HAP-1 (cell line): ENCODE measurements around the gene CDRT4.
A peak's percentile ranks its signal among the peaks of the same experiment; 100 is the strongest.
"Not testable (repeated sequence)": the region's sequence is repeated elsewhere in the genome, so short reads cannot be mapped to it uniquely, and the experiment has no call there.

Source experiments
- DNase-seq, 2 experiments: peaks; one replicate each; pipeline ENCODE4 v3.0.0-alpha.2; 2016 to 2020; ENCODE audit warnings: low spot score in 2 of 2
- H3K27me3 ChIP-seq: fragments of 250-450 bp; sonication (Bioruptor Pico); 2 replicates; pipeline ENCODE4 v1.5.1; 2020; ENCODE audit warnings: low read depth, mild to moderate bottlenecking, moderate library complexity
- H3K36me3 ChIP-seq: fragments of 250-450 bp; sonication (Bioruptor Pico); replicated peaks from 2 replicates; pipeline ENCODE4 v1.5.1; 2020; ENCODE audit warnings: mild to moderate bottlenecking
- H3K4me1 ChIP-seq: fragments of 250-450 bp; sonication (Bioruptor Pico); 2 replicates; pipeline ENCODE4 v1.5.1; 2020; ENCODE audit warnings: mild to moderate bottlenecking
- H3K4me3 ChIP-seq: fragments of 250-450 bp; sonication (Bioruptor Pico); 2 replicates; pipeline ENCODE4 v1.5.1; 2020; ENCODE audit warnings: mild to moderate bottlenecking, moderate library complexity
- H3K9me3 ChIP-seq: fragments of 250-450 bp; sonication (Bioruptor Pico); 2 replicates; pipeline ENCODE4 v1.5.1; 2020; ENCODE audit warnings: mild to moderate bottlenecking, moderate library complexity
- in situ Hi-C: fragments of 300-500 bp; cut with MboI; formaldehyde crosslinking; loops from 3 replicates; pipeline ENCODE4 v1.14.3; 2020; ENCODE audit warnings: low sequenced_read_pairs, inconsistent platforms, mixed read lengths

CDRT4 gene

DNA sequence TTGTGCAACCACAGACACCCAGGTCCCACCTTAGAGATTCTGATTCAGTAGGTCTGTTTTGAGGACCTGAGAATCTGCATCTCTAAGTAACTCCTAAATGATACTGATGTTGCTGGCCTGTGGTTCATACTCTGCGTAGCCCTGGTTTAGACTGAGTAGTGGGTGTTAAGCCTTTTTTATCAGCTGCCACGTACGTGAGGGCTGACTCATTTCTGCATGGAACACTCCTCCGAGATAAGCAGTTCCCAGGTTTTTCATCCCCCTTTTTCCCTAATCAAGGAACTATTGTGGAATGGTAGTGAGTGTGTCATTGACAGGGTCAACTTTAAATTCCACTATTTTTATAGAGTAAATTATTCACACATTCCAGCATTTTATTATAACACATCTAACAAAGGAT, 26.1 kb downstream of the CDRT4 start:
- H3K4me3 ChIP-seq, result no peak overlapping the region
- H3K36me3 ChIP-seq, result no peaks in the 10 kb centered on the region; the same call in 1 of the 2 replicates
- H3K4me1 ChIP-seq, result no peaks in the 10 kb centered on the region
- DNase-seq, result no peak
- no peaks in the 10 kb centered on the region for H3K27me3 ChIP-seq
- H3K9me3 ChIP-seq, result no peaks in the 10 kb centered on the region
- in situ Hi-C loops, result no loop called here

DNA sequence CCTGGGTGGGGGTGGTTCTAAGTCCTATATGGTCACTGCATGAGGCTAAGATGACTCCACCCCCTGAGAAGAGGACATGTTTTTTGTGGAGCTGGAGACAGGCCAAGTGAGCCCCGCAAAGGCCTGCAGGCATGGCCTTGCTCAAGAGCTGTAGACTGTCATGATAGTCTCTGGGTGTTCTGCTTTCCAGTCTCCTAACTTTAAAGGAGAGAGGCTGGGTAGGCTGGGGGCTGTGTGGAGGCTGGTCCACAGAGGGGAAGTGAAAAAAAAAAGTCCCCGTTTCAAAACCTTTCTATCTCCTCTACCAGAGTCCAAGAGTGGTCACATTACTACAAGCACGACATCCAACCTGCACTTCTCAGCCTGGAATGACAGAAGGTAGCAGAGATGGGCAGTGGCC, 27.1 kb downstream of the CDRT4 start:
- H3K9me3 ChIP-seq, result no peaks in the 10 kb centered on the region
- no peak for DNase-seq
- in situ Hi-C loops, result no loop called here
- H3K4me1 ChIP-seq, result no peaks in the 10 kb centered on the region
- no peak overlapping the region for H3K4me3 ChIP-seq
- no peaks in the 10 kb centered on the region for H3K27me3 ChIP-seq
- H3K36me3 ChIP-seq, result no peaks in the 10 kb centered on the region; the same call in 1 of the 2 replicates

DNA sequence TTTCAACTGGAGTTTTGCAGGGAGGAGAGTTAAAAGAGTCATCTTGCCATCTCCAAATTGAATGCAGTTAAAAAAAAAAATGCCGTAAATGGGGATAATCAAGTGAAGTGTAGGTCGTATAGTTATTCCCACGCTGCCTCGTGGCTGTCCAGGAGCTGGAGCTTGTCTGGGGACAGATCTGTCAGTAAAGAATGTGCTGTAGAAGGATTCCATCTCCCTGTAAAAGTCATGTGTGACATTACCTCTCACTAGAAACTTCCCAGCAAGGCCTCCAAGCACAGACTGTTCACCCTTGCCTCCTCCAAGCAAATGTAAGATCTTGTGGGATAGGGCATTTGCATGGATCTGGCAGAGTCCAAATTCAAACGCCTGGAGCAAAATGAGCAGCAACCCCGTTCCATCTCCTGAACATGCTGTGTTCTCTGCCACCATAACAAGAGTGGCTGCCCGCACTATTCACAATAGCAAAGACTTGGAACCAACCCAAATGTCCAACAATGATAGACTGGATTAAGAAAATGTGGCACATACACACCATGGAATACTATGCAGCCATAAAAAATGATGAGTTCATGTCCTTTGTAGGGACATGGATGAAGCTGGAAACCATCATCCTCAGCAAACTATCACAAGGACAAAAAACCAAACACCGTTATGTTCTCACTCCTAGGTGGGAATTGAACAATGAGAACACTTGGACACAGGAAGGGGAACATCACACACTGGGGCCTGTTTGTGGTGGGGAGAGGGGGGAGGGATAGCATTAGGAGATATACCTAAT, 28.0 kb downstream of the CDRT4 start:
- H3K4me1 ChIP-seq, in situ Hi-C loops, H3K4me3 ChIP-seq, H3K27me3 ChIP-seq, DNase-seq, H3K9me3 ChIP-seq, H3K36me3 ChIP-seq: not testable (repeated sequence)

DNA sequence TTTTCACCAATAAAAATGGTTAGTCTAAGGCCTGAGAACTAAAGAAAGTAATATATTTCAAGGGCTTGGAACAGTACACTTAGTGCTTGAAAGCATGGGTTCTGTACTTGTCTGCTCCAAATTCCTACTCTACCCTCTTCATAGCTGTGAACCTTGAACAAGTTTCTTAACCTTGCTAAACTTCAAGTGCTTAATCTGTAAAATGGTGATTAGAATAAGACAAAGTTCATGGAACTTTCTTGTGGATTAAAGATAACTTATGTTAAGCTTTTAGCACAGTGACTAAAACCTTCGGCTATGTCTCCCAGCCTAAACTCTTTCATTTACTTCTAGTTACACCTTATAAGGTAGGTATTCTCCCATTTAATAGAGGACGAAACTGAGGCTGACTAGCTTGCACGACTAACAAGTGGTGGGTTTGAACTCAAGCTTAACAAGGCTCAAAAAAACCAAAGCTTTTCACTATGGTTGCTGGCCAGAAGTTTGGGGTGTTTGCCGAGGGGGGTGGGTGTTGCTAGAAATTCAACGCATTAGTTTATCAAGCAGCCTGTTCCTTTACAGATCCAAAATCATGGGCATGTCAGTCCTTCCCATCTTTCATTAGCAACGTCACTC, 28.8 kb downstream of the CDRT4 start:
- no peaks in the 10 kb centered on the region for H3K4me1 ChIP-seq
- no peaks in the 10 kb centered on the region; the same call in 1 of the 2 replicates for H3K36me3 ChIP-seq
- DNase-seq, result no peak
- H3K9me3 ChIP-seq, result no peaks in the 10 kb centered on the region
- in situ Hi-C loops, result no loop called here
- H3K27me3 ChIP-seq, result no peaks in the 10 kb centered on the region
- no peak overlapping the region for H3K4me3 ChIP-seq

DNA sequence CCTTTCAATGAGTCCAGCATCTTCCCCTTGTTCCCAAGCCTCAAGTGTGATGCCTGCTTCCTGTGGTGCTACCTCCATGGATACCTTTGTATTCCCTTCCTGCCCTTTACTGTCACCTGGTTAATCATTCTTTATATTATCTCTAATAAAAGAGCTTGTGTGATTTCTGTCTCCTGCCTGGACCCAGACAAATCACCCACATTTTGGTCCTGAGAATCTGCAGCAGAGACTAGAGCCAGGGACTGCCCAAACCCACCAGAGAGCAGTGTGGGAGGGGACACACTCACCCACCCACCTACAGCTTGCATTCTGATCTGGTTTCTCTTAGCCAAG, 30.2 kb downstream of the CDRT4 start:
- Histone ChIP-seq H3K4me3 (no peak overlapping the region), H3K27me3 (no peaks in the 10 kb centered on the region), H3K36me3 (no peaks in the 10 kb centered on the region; the same call in 1 of the 2 replicates), H3K4me1 (no peaks in the 10 kb centered on the region), H3K9me3 (no peaks in the 10 kb centered on the region)
- in situ Hi-C loops, result no loop called here
- DNase-seq, result no peak

DNA sequence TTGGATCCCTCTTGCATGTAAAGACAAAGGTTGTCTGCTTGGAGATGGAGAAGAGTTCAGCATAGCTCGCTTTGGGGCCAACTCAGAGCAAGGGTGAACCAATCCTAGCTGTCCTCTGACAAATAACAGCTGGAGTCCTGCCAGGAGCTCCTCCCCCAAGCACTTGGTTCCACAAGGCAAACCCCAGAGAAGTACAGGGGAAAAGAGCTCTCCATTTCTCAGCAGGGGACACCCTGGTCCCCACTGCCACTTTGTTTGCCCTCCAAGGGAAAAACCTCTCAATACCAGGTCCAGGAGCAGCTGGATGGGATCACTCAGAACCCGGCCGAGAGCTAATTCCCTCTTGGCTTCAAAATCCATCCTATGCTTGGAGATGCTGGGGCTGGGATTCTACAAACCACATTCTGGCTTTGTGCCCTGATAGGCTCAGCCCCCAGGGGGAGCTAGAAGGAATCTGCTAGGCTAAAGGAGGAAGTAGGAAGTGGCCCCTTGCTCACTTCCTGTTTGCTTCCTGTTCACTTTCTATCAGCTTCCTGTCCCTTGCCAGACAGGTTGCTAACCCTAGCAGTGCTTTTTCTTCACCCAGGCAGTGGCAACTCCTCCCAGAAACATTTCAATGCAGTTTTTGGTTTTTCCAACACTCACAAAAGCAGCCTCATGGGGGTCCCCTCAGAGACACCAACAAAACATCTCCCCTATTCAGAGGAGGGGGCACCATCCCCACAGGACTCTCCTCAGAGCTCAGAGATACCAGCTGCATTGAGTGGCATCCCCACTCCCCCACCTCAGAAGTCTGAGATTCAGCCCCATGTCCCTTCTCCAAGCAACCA, 30.7 kb downstream of the CDRT4 start:
- Histone ChIP-seq H3K4me1 (no peaks in the 10 kb centered on the region), H3K9me3 (no peaks in the 10 kb centered on the region), H3K36me3 (no peaks in the 10 kb centered on the region; the same call in 1 of the 2 replicates), H3K4me3 (no peak overlapping the region), H3K27me3 (no peaks in the 10 kb centered on the region)
- in situ Hi-C loops, result no loop called here
- peak in 1 of 2 experiments; percentile 48 for DNase-seq

DNA sequence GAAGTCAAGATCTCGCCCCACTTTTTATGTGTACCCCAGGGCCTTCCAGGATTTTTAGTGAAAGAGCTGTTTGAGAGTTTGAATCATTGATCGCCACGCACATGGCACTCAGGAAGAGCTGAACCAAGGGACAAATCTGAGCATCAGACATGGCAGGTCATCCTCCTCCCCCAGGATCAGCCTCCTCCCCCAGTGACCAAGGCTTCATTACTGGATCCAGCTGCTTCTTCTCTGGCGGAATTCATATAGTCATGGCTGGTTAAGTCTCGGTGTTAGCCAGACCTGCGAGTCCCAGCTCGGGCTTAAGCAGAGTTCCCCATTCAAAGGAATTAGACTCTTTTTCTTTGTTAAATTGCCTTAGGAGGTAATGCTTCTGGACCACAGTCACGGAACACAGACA, 32.5 kb downstream of the CDRT4 start:
- H3K36me3 ChIP-seq, result no peaks in the 10 kb centered on the region; the same call in 1 of the 2 replicates
- no peaks in the 10 kb centered on the region for H3K4me1 ChIP-seq
- no peaks in the 10 kb centered on the region for H3K27me3 ChIP-seq
- DNase-seq, result no peak
- no peaks in the 10 kb centered on the region for H3K9me3 ChIP-seq
- H3K4me3 ChIP-seq, result no peak overlapping the region
- in situ Hi-C loops, result no loop called here

DNA sequence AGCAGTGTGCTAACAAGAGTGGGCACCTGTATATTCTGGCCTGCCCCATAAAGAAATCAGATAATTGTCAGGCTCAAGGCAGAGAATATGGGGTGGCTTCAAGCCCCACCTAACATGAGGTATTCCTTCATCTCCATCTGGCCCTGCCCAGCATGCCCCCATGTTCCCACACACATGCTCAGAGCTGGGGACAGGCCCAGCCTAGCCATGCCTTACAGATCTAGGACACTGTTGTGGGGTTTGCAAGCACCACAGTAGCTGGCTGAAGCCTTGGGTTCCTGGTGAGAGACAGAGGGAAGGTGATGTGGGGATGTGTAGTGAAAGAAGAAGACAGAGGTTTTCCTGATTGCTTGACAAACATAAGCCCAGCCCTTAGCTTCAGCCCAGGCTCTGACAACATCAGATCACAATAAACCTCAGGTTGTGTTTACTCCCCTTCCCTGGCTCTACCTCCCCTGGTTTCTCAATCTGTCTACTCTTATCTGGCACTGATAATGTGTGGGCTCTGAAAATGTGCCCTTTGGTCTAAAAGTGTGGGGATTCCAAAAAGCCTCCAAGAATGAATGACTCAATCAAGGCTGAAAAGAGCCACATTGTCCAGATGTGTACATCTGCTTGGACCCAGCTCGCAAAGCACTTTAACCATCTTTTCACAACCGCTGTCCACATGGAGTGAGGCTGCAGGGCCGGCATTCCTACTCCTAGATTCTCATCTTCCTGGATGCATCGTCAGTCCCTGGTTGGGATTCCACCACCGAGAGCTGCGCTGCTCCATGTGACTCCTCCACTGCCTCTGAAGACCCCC, 34.4 kb downstream of the CDRT4 start:
- Histone ChIP-seq H3K9me3 (no peaks in the 10 kb centered on the region), H3K4me3 (no peak overlapping the region), H3K4me1 (no peaks in the 10 kb centered on the region), H3K36me3 (no peaks in the 10 kb centered on the region; the same call in 1 of the 2 replicates), H3K27me3 (no peaks in the 10 kb centered on the region)
- in situ Hi-C loops, result no loop called here
- DNase-seq, result no peak

DNA sequence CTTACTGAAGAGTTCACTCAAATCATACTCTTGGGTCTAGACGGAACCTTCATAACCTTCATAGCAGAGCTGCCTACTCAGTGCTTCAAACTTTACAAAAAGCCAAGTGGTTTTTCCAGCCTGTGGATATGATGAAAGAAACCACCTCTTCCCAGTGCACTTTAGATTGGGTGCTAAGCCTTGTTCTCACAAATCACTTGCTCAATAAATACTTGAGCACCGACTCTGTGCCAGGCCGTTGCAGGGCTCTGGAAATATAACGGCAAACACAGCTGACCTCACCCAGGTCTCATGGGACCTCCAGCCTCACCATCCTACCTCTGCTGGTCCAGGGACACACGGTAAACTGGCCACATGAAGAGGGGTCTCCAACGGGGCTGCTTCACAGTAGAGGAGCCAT, 35.7 kb downstream of the CDRT4 start:
- no peaks in the 10 kb centered on the region for H3K36me3 ChIP-seq
- no peaks in the 10 kb centered on the region for H3K9me3 ChIP-seq
- no peak for DNase-seq
- H3K27me3 ChIP-seq, result no peaks in the 10 kb centered on the region
- H3K4me3 ChIP-seq, result no peak overlapping the region
- in situ Hi-C loops, result no loop called here
- H3K4me1 ChIP-seq, result no peaks in the 10 kb centered on the region

GRCh38 chr17:15431196-15431595, 36.2 kb downstream of the CDRT4 start:
- no peak overlapping the region for H3K4me3 ChIP-seq
- no peaks in the 10 kb centered on the region for H3K4me1 ChIP-seq
- no peaks in the 10 kb centered on the region for H3K36me3 ChIP-seq
- no peaks in the 10 kb centered on the region for H3K27me3 ChIP-seq
- H3K9me3 ChIP-seq, result no peaks in the 10 kb centered on the region
- in situ Hi-C loops, result no loop called here
- DNase-seq, result no peak

- DNase-seq, result no peak
- Histone ChIP-seq H3K4me3 (no peak overlapping the region), H3K27me3 (no peaks in the 10 kb centered on the region), H3K9me3 (no peaks in the 10 kb centered on the region), H3K36me3 (no peaks in the 10 kb centered on the region), H3K4me1 (no peaks in the 10 kb centered on the region)
- in situ Hi-C loops, result no loop called here
Measured at GRCh38 chr17:15424521-15424920, 42.9 kb downstream of the CDRT4 start.

DNA sequence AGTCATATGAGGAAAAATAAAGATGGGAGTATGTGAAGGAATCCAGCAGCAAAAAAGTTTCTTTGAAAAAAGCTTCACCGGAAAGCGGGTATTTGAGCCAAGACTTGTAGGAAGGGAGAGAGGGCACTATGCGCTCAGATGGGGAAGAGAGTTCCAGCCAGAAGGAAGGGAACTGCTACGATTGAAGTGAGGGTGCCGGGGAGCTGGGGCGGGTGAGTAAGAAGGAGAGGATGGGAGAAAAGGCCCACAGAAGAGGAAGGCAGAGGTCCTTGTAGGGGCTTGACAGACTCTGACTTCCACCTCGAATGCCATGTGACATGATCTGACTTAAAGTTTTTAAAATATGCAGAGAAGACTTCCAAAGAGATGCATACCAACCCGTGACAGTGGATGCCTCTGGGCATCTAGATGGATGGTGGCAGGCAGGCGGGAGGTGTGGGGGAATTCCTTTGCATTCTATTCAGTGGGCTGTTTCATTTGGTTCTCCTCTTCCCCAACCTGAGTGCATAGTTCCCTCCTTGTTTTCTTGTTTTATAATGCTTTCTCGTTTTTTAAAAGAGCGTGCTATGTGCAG, 44.9 kb downstream of the CDRT4 start:
- Histone ChIP-seq H3K9me3 (no peaks in the 10 kb centered on the region), H3K27me3 (no peaks in the 10 kb centered on the region), H3K4me1 (no peaks in the 10 kb centered on the region), H3K4me3 (no peak overlapping the region), H3K36me3 (no peaks in the 10 kb centered on the region)
- in situ Hi-C loops, result no loop called here
- no peak for DNase-seq

- in situ Hi-C loops, result no loop called here
- DNase-seq, result no peak
- Histone ChIP-seq H3K9me3 (no peaks in the 10 kb centered on the region; the same call in 1 of the 2 replicates), H3K4me3 (no peak overlapping the region), H3K4me1 (peaks cover 5% of the 10 kb centered on the region), H3K27me3 (no peaks in the 10 kb centered on the region), H3K36me3 (no peaks in the 10 kb centered on the region)
Measured at GRCh38 chr17:15418781-15419180, 48.6 kb downstream of the CDRT4 start.
